HepG2 (cell line): ENCODE measurements around the gene SPAG8. TPM values are rescaled to one million over a fixed set of nuclear protein-coding genes. Genes with fewer than 3 reads are reported as not detected.

ENCODE experiments used
- AGO1 ChIP-seq: fragments of 200-400 bp; formaldehyde crosslinking; IDR thresholded peaks from 2 replicates; pipeline ENCODE4 v1.6.1; 2017; ENCODE audit warnings: mild to moderate bottlenecking, low read depth, low read length, moderate library complexity; ENCODE audit not compliant: poor library complexity, severe bottlenecking
- GRHL1 ChIP-seq: sonication (generic); formaldehyde crosslinking; conservative IDR thresholded peaks from 2 replicates; pipeline ENCODE4 v1.8.0; 2022; ENCODE audit warnings: missing genetic modification reagents
- MAF1 ChIP-seq: sonication (generic); formaldehyde crosslinking; IDR thresholded peaks from 2 replicates; pipeline ENCODE4 v1.5.0; 2020; ENCODE audit warnings: missing genetic modification reagents, borderline replicate concordance
- NR0B2 ChIP-seq: sonication (generic); formaldehyde crosslinking; IDR thresholded peaks from 2 replicates; pipeline ENCODE4 v1.4.0; 2020; ENCODE audit warnings: mild to moderate bottlenecking, missing genetic modification reagents
- PCBP2 ChIP-seq: fragments of 200-400 bp; formaldehyde crosslinking; optimal IDR thresholded peaks from 2 replicates; pipeline ENCODE3; 2018; ENCODE audit warnings: low read length, low read depth; ENCODE audit not compliant: poor library complexity, severe bottlenecking
- POLR2AphosphoS5 ChIP-seq: IDR thresholded peaks from 2 replicates; pipeline ENCODE4 v1.6.1; 2012; ENCODE audit warnings: low read depth, low read length
- PRDM10 ChIP-seq: sonication (generic); formaldehyde crosslinking; IDR thresholded peaks from 2 replicates; pipeline ENCODE4 v1.4.0; 2020; ENCODE audit warnings: low read depth, missing genetic modification reagents
- ZBTB37 ChIP-seq: sonication (generic); formaldehyde crosslinking; IDR thresholded peaks from 2 replicates; pipeline ENCODE4 v1.4.0; 2020; ENCODE audit warnings: mild to moderate bottlenecking, missing genetic modification reagents
- ZFP91 ChIP-seq: sonication (generic); formaldehyde crosslinking; IDR thresholded peaks from 2 replicates; pipeline ENCODE4 v1.9.0; 2022; ENCODE audit warnings: missing genetic modification reagents, mild to moderate bottlenecking, borderline replicate concordance
- ZKSCAN1 ChIP-seq: fragments of 150-350 bp; IDR thresholded peaks from 2 replicates; pipeline ENCODE4 v1.6.1; 2014; ENCODE audit warnings: low read length
- ZMYM2 ChIP-seq: sonication (generic); formaldehyde crosslinking; IDR thresholded peaks from 2 replicates; pipeline ENCODE4 v1.8.0; 2022; ENCODE audit warnings: mild to moderate bottlenecking, missing genetic modification reagents
- ZNF180 ChIP-seq: sonication (generic); formaldehyde crosslinking; IDR thresholded peaks from 2 replicates; pipeline ENCODE4 v1.4.0; 2020; ENCODE audit warnings: low read depth, missing genetic modification reagents, borderline replicate concordance
- ZNF274 ChIP-seq: sonication (generic); formaldehyde crosslinking; IDR thresholded peaks from 2 replicates; pipeline ENCODE4 v1.5.1; 2020; ENCODE audit warnings: mild to moderate bottlenecking, missing genetic modification reagents
- ZNF446 ChIP-seq: sonication (generic); formaldehyde crosslinking; IDR thresholded peaks from 2 replicates; pipeline ENCODE4 v1.5.0; 2020; ENCODE audit warnings: mild to moderate bottlenecking, missing genetic modification reagents
- ZNF468 ChIP-seq: sonication (generic); formaldehyde crosslinking; IDR thresholded peaks from 2 replicates; pipeline ENCODE4 v1.8.0; 2022; ENCODE audit warnings: mild to moderate bottlenecking, moderate library complexity, missing genetic modification reagents
- ZNF598 ChIP-seq: sonication (generic); formaldehyde crosslinking; IDR thresholded peaks from 2 replicates; pipeline ENCODE4 v1.5.1; 2020; ENCODE audit warnings: mild to moderate bottlenecking, missing genetic modification reagents, borderline replicate concordance
- ZNF761 ChIP-seq: sonication (generic); formaldehyde crosslinking; conservative IDR thresholded peaks from 2 replicates; pipeline ENCODE4 v1.4.0; 2020; ENCODE audit warnings: mild to moderate bottlenecking, missing genetic modification reagents
- ZNF772 ChIP-seq: sonication (generic); formaldehyde crosslinking; IDR thresholded peaks from 2 replicates; pipeline ENCODE4 v1.5.0; 2020; ENCODE audit warnings: mild to moderate bottlenecking, missing genetic modification reagents
- ZSCAN30 ChIP-seq: sonication (generic); formaldehyde crosslinking; IDR thresholded peaks from 2 replicates; pipeline ENCODE4 v1.5.0; 2020; ENCODE audit warnings: mild to moderate bottlenecking, missing genetic modification reagents
- polyA plus RNA-seq, 8 experiments: library from polyadenylated mRNA; depleted of rRNA in 3 of 8; stranded (reverse) in 7 of 8; unstranded in 1 of 8; fragments of >200 nt; fragmentation: Illumina TruSeq in 4 of 8; extraction: Trizol in 4 of 8; gene quantifications; 2 replicates each; pipeline versions ENCODE4 v1.2.1 to v1.2.3, GENCODE V29; 2011 to 2016; ENCODE audit warnings: low read depth in 4 of 8, missing spikeins in 1 of 8, mixed read lengths in 1 of 8; ENCODE audit not compliant: insufficient read depth in 1 of 8
- total RNA-seq, 5 experiments: library from RNA; depleted of rRNA; stranded (reverse); fragments of >200 nt; fragmentation: Illumina TruSeq; extraction: Trizol; gene quantifications; 2 replicates each; pipeline ENCODE4 v1.2.3, GENCODE V29; 2016; ENCODE audit warnings: low read depth in 1 of 5

Gene SPAG8
- total and polyA plus RNA-seq, 2 of the 13 experiments (the other 11 are each of a cell fraction or from before 2014, with no cell fraction given), result 0.18 to 0.27 TPM

GRCh38 chr9:35829764-35830096 is 17.7 kb upstream of the SPAG8 start (continued):
- TF ChIP-seq ZFP91 (CRISPR knock-in tag) (peak; percentile 30; the same call in 1 of the 2 replicates), GRHL1 (CRISPR knock-in tag) (no peak), ZSCAN30 (no peak), ZNF772 (CRISPR knock-in tag) (no peak), ZNF274 (CRISPR knock-in tag) (no peak), MAF1 (no peak), PRDM10 (CRISPR knock-in tag) (no peak), POLR2AphosphoS5 (no peak), ZNF598 (0 out of 2 replicates have a peak, but pooled peaks have one; percentile 34), ZKSCAN1 (no peak), ZMYM2 (CRISPR knock-in tag) (no peak), ZNF180 (CRISPR knock-in tag) (no peak), NR0B2 (CRISPR knock-in tag) (no peak), ZNF468 (CRISPR knock-in tag) (no peak), ZNF446 (CRISPR knock-in tag) (no peak), AGO1 (no peak), ZNF761 (CRISPR knock-in tag) (no peak), PCBP2 (no peak), ZBTB37 (no peak)
